Activated CD8-positive, alpha-beta memory T cell treated with anti-CD3 and anti-CD28 coated beads, Interleukin-2, amount 50 U/mL, for 1 hour (primary cell): ENCODE results near the gene RNU2-63P.
"Not testable (repeated sequence)": the region's sequence is repeated elsewhere in the genome, so short reads cannot be mapped to it uniquely, and the experiment has no call there.

Experiments used
- DNase-seq: peaks from one replicate; pipeline ENCODE4 v3.0.0-alpha.2; 2020; ENCODE audit errors: extremely low read depth

Gene RNU2-63P

GRCh38 chr2:87981182-87981581 is 35.2 kb downstream of the RNU2-63P start:
- DNase-seq = not testable (repeated sequence)

GRCh38 chr2:87972385-87972784 is 44.0 kb downstream of the RNU2-63P start:
- DNase-seq = not testable (repeated sequence)
